CD4-positive, alpha-beta T cell treated with Interleukin-4 for 4 hours (primary cell): Measurements from ENCODE around the gene SRSF5.

Source experiments
- DNase-seq: peaks from one replicate; pipeline ENCODE4 v3.0.0-alpha.2; 2020

SRSF5 gene

DNA sequence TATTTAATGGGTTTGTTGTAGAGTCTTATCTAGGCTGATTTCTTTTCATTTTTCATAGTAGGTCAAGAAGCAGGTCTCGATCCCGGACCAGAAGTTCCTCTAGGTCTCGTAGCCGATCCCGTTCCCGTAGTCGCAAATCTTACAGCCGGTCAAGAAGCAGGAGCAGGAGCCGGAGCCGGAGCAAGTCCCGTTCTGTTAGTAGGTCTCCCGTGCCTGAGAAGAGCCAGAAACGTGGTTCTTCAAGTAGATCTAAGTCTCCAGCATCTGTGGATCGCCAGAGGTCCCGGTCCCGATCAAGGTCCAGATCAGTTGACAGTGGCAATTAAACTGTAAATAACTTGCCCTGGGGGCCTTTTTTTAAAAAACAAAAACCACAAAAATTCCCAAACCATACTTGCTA lies 4.2 kb downstream of the SRSF5 start:
- DNase-seq: no peak

DNA sequence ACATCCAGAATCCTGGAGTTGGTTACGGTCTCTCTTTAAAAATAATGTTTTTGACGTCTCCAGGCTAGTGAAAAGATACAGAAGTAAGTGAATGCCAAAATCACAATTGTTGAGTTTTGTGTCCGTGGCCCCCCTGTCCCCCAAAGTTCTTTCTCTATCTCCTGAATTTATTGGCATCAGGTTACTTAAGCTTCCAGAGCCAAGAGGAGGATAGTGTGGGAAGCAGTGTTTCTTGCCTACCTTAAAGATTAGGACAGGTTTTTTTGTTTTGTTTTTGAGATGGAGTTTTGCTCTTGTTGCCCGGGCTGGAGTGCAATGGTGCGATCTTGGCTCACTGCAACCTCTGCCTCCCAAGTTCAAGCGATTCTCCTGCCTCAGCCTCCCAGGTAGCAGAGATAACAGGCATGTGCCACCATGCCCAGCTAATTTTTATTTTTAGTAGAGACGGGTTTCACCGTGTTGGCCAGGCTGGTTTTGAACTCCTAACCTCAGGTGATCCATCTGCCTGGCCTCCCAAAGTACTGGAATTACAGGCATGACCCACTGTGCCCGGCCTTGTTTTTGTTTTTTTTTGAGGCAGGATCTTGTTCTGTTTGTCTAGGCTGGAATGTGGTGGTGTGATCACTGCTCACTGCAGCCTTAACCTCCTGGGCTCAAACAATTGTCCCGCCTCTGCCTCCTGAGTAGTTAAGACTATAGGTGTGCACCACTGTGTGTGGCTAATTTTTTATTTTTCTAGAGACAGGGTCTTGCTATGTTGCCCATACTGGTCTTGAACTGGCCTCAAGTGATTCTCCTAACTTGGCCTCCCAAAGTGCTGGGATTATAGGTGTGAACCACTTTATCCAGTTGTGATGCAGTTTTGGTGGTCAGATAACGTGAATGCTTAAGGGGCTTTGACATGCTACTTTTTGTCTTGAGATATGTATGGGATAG lies 5.4 kb downstream of the SRSF5 start:
- DNase-seq: no peak

DNA sequence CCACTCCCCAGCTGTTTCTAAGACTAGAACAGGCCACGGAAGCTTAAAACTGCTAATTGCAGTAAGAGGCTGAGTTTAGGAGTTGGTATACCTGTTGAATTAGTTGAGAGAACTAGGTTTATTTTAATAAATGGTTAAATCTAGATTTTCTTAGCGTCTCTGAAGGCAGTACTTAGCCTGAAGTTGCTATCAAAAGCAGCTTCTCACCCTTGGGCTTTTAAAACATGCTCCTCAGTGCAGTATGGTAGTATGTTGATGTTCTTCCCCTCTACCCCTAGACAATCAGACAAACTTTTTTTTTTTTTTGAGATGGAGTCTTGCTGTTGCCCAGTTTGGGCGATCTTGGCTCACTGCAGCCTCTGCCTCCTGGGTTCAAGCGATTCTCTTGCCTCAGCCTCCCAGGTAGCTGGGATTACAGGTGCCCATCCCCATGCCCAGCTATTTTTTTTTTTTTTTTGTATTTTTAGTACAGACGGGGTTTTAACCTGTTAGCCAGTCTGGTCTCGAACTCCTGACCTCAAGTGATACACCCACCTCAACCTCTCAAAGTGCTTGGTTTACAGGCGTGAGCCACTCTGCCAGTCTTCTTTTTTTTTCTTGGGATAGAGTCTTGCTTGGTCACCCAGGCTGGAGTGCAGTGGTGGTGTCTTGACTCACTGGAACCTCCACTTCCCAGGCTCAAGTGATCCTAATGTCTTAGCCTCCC lies 6.8 kb downstream of the SRSF5 start:
- DNase-seq: no peak

DNA sequence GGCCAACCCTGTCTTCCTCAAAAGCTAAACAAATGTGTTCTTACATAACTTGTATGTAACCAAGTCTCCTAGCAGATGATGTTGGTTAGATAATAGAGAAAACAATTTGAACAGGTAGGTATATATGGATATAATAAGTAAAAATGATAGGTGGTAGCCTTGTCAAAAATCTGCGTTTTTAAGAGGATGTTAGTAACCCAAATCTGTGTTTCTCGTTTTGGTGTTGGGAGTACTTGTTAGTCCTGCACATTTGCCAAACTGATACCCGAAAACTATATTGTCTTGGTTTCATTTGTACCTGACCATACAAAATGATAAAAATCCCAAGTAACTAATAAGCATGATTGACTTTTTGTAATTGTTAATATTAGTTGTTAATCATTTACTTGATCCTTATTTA lies 8.1 kb downstream of the SRSF5 start:
- DNase-seq: no peak

DNA sequence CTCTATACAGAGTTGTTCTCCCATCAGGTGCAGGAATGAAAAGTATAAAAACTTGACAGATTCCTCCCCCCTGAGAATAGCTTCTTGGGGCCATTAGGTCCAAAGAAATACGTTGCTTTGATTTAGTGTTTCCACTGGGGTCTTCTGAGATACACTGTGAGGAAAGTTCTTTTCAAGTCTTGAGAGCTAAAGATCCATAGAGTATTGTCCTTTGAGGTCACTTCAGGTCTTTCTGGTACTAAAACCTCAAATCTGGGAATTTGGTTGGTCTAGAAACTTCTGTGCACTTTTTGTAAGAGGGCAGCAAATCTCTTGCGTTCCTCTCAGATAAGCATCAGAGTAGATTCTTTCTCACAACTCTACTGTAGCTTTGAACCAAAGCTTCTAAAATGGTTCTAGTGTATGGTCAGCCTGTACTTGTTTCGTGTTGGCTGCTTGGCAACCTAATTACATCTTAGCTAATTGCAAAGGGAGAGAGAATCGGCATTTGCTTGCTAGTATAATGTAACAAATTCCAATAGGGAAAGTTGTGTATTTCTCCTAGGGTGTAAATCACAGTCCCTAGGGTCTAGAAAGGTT lies 10.0 kb downstream of the SRSF5 start:
- no peak for DNase-seq

GRCh38 chr14:69779088-69779487 lies 12.1 kb downstream of the SRSF5 start:
- DNase-seq: no peak

- no peak for DNase-seq
Measured at GRCh38 chr14:69780092-69780491, 13.2 kb downstream of the SRSF5 start.

DNA sequence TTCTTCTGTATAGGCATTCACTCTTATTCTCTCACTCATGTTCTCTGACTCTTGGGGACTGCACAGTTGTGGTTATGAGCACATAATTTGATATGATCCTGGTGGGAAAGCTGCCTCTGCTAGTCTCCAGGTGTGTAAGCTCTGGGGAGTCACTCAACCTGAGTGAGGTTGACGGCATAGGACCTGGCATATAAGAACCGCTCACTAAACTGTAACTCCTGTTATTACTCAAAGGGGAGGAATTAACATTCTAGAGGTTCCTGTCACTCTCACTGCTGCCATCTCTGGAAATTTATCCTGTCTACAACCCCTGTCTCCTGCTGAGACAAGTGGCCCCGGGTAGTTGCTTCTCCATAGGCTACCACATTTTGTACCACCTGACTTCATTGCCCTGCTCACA lies 14.0 kb downstream of the SRSF5 start:
- DNase-seq: no peak

DNA sequence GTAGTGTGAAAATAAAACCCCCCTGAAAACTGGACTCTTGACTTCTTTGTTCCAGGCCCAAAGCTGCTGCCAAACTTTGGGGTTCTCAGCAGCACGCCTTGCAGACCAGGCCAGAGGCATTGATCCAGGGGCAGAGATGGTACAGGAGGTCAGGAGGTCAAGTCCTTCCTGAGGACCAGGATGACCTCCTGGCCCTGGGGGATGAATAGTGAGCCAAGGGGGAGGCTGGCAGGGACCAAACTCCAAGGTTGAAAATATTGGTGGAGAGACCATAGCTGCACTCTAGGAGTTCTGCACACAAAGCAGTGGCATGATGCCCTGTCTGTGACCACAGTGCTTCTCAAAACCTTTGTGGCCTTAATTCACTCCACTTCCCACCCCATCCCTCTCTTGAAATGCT lies 18.0 kb downstream of the SRSF5 start:
- DNase-seq: no peak

DNA sequence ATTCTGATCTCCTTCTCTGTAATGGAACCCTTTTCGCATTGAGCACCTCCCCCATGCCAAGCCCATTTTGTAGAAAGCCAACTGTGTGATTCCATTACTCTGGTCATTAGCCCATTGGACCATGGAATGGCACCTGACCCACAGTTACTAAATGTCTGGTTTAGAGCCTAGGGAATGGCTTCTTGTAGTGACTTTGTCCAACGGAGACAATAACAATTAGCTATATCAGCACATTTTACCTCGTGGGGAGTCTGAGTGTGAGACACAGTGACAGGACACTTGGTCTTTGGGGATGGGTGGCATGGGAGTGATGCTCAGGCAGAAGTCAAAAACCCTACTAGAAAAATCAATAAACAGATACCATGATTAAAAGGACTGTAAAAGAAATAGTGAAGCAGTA lies 19.7 kb downstream of the SRSF5 start:
- no peak for DNase-seq

GRCh38 chr14:69789118-69789640 lies 22.2 kb downstream of the SRSF5 start:
- DNase-seq: no peak

GRCh38 chr14:69792887-69793421 lies 26.0 kb downstream of the SRSF5 start:
- no peak for DNase-seq

- no peak for DNase-seq
Measured at GRCh38 chr14:69794791-69795190, 27.8 kb downstream of the SRSF5 start.

DNA sequence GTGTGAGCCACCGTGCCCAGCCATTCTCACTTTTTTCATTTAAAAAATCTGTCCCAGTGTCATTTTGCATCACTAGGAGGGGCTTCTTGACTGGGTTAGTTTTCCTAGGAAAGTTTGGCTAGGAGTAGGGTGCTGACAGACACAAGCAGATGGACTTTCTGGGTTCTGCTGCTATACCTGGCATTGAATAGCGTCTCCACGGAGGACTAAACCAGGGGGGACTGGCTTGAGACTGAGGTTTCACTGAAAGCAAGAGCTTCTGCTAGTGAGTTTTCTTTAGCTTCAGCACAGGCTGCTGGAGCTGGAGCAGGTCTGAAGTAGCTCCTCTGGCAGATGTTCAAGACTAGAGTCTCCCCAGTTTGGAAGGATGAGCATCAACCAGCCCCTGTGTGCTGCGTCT lies 28.7 kb downstream of the SRSF5 start:
- DNase-seq: no peak

- no peak for DNase-seq
Measured at GRCh38 chr14:69796797-69797500, 30.0 kb downstream of the SRSF5 start, which contains the start of gene SLC10A1. Gene SLC10A1 (minus strand): TSS chr14:69797241. CDS start chr14:69797155, 86 bp downstream.

GRCh38 chr14:69797573-69798338 lies 30.8 kb downstream of the SRSF5 start:
- DNase-seq: no peak

GRCh38 chr14:69798339-69798735 lies 31.4 kb downstream of the SRSF5 start:
- DNase-seq: no peak

- no peak for DNase-seq
Measured at GRCh38 chr14:69803753-69804152, 36.8 kb downstream of the SRSF5 start.

- DNase-seq: no peak
Measured at GRCh38 chr14:69804902-69805301, 38.0 kb downstream of the SRSF5 start.

DNA sequence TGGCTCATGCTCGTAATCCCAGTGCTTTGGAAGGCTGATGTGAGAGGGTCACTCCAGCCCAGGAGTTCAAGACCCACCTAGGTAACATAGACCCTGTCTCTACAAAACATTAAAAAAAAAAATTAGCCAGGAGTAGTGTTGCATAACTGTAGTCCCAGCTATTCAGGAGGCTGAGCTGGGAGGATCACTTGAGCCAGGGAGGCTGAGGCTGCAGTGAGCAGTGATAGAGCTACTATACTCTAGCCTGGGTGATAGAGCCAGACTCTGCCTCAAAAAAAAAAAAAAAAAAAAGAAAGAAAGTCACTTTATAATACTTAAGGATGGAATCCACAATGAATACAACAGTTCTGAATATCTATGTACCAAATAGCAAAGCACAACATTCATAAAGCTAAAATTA lies 40.2 kb downstream of the SRSF5 start:
- no peak for DNase-seq

- DNase-seq: no peak
Measured at GRCh38 chr14:69808919-69809808, 42.2 kb downstream of the SRSF5 start.
